Measurements from ENCODE around the gene PEX11G. TPM values are rescaled to one million over a fixed set of nuclear protein-coding genes. Genes with fewer than 3 reads are reported as not detected.
"Not testable (repeated sequence)": the region's sequence is repeated elsewhere in the genome, so short reads cannot be mapped to it uniquely, and the experiment has no call there.

Gene PEX11G
- total RNA-seq, 2 donors from 2014 or later, result 3.9 to 7.6 TPM

- peaks cover 0 to 2% of the 10 kb centered on the region in 2 donors for H3K36me3 ChIP-seq (replicated peaks in 1 of 2; ENCODE audit: insufficient read depth in 1 of 2, low read depth in 2 of 2)
- H3K27ac ChIP-seq, result no peak overlapping the region
- TF ChIP-seq POLR2A (IDR thresholded peaks at IDR 0.05), result no peak
- no peaks in the 10 kb centered on the region for H3K27me3 ChIP-seq
- H3K9me3 ChIP-seq, result no peaks in the 10 kb centered on the region
- H3K4me3 ChIP-seq, result no peak overlapping the region
- 92 to 93% methylated on average over 3 of the region's 3 CpGs for WGBS, 2 donors
- intact Hi-C loops (cut with DNase I), result no loop called here
- DNase-seq (no peak), ATAC-seq (no peak)
- H3K4me1 ChIP-seq, result no peaks in the 10 kb centered on the region
Observed at GRCh38 chr19:7435586-7435985, 53.2 kb downstream of the PEX11G start.

DNA sequence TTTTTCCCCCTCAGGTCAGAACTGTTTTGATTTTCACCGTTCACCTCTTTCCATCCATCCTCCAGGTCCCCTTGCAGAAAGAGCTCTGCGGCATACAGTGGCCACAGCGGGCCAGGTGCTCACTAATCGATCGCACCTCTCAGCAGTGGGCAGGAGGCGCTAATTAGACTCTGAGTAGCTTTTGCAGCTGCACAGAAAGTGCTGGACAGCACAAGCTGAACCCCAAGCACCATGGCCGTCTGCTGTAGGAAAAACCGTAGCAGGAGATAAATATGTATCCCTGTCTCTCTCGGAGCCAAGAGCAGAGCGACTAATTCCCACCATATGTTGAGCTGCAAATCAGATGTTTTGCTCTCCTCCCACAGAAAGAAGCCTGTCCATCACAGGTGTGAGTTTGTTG is 54.4 kb downstream of the PEX11G start:
- ATAC-seq (no peak), DNase-seq (no peak)
- H3K4me1 ChIP-seq, result no peaks in the 10 kb centered on the region
- no peaks in the 10 kb centered on the region for H3K9me3 ChIP-seq
- no peaks in the 10 kb centered on the region for H3K27me3 ChIP-seq
- WGBS, 2 donors, result 81 to 96% methylated on average over 10 of the region's 10 CpGs
- no peak for TF ChIP-seq POLR2A (IDR thresholded peaks at IDR 0.05)
- TF ChIP-seq, protein P1, sequence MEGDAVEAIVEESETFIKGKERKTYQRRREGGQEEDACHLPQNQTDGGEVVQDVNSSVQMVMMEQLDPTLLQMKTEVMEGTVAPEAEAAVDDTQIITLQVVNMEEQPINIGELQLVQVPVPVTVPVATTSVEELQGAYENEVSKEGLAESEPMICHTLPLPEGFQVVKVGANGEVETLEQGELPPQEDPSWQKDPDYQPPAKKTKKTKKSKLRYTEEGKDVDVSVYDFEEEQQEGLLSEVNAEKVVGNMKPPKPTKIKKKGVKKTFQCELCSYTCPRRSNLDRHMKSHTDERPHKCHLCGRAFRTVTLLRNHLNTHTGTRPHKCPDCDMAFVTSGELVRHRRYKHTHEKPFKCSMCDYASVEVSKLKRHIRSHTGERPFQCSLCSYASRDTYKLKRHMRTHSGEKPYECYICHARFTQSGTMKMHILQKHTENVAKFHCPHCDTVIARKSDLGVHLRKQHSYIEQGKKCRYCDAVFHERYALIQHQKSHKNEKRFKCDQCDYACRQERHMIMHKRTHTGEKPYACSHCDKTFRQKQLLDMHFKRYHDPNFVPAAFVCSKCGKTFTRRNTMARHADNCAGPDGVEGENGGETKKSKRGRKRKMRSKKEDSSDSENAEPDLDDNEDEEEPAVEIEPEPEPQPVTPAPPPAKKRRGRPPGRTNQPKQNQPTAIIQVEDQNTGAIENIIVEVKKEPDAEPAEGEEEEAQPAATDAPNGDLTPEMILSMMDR (IDR thresholded peaks at IDR 0.05), result no peak
- H3K4me3 ChIP-seq, result no peak overlapping the region
- intact Hi-C loops (cut with DNase I), result no loop called here
- no peaks in the 10 kb centered on the region for H3K36me3 ChIP-seq (replicated peaks in 1 of 2; ENCODE audit: insufficient read depth in 1 of 2, low read depth in 2 of 2)
- no peak overlapping the region for H3K27ac ChIP-seq

DNA sequence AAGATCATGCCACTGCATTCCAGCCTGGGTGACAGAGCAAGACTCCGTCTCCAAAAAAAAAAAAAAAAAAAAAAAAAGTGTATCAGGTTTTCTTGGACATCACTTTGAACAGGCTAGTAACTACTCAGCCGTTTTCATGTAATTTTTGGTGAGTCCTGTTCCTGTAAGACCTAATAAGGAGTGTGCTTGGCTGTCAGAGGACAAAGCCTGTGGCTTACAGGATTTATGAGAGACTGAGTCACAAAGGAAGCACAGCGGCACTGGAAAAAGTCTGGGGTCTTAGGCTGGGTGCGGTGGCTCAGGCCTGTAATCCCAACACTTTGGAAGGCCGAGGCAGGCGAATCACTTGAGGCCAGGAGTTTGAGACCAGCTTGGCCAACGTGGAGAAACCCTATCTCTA is 55.4 kb downstream of the PEX11G start:
- H3K27me3 ChIP-seq; H3K9me3 ChIP-seq; H3K36me3 ChIP-seq (replicated peaks in 1 of 2; ENCODE audit: insufficient read depth in 1 of 2, low read depth in 2 of 2); H3K4me3 ChIP-seq; H3K4me1 ChIP-seq; H3K27ac ChIP-seq; DNase-seq; intact Hi-C loops (cut with DNase I); ATAC-seq: not testable (repeated sequence)
- 87 to 89% methylated on average over 5 to 6 of the region's 7 CpGs for WGBS, 2 donors

- intact Hi-C loops (cut with DNase I), result no loop called here
- H3K36me3 ChIP-seq (replicated peaks in 1 of 2; ENCODE audit: insufficient read depth in 1 of 2, low read depth in 2 of 2), result no peaks in the 10 kb centered on the region
- ATAC-seq (no peak), DNase-seq (no peak)
- H3K4me1 ChIP-seq, result peaks cover 25% of the 10 kb centered on the region
- WGBS, 2 donors, result 75 to 84% methylated on average over 8 of the region's 8 CpGs
- no peak overlapping the region for H3K27ac ChIP-seq
- no peak overlapping the region for H3K4me3 ChIP-seq
- no peak for TF ChIP-seq POLR2A (IDR thresholded peaks at IDR 0.05)
- TF ChIP-seq, protein P1 (IDR thresholded peaks at IDR 0.05), result no peak
- no peaks in the 10 kb centered on the region for H3K9me3 ChIP-seq
- H3K27me3 ChIP-seq, result no peaks in the 10 kb centered on the region
Observed at GRCh38 chr19:7429638-7430282, 59.1 kb downstream of the PEX11G start.

GRCh38 chr19:7428651-7429113 is 60.2 kb downstream of the PEX11G start:
- Histone ChIP-seq H3K27me3 (no peaks in the 10 kb centered on the region), H3K36me3 (replicated peaks in 1 of 2; ENCODE audit: insufficient read depth in 1 of 2, low read depth in 2 of 2) (no peaks in the 10 kb centered on the region), H3K4me1 (peaks cover 34% of the 10 kb centered on the region), H3K27ac (no peak overlapping the region), H3K9me3 (no peaks in the 10 kb centered on the region), H3K4me3 (no peak overlapping the region)
- ATAC-seq (no peak), DNase-seq (no peak)
- TF ChIP-seq, protein P1 (IDR thresholded peaks at IDR 0.05), result no peak
- no peak for TF ChIP-seq POLR2A (IDR thresholded peaks at IDR 0.05)
- intact Hi-C loops (cut with DNase I), result no loop called here
- 92 to 93% methylated on average over 11 to 14 of the region's 20 CpGs for WGBS, 2 donors

DNA sequence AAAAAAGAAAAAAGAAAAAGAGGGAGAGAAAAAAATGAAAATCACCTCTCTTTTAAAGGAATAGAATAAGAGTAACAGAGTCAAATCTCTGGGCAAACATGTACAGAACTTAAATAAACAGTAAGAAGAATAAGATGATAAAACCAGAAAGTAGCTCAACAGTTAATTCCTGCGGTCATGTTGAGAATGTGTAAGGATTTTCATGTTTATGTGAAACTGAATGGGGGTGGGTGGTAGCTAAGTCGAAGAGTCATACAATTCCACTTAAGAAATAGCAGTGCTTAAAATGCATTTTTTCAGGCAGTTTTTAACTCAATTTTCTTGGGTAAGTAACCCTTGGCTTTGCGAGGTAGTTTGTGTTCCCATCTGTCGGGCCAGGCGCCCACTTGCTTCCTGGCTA is 60.9 kb downstream of the PEX11G start:
- H3K27me3 ChIP-seq, result no peaks in the 10 kb centered on the region
- no peaks in the 10 kb centered on the region for H3K9me3 ChIP-seq
- intact Hi-C loops (cut with DNase I), result no loop called here
- DNase-seq (no peak), ATAC-seq (no peak)
- H3K4me1 ChIP-seq, result peaks cover 34% of the 10 kb centered on the region
- 83% methylated on average over 5 of the region's 5 CpGs for WGBS, 2 donors
- TF ChIP-seq, protein P1 (IDR thresholded peaks at IDR 0.05), result no peak
- TF ChIP-seq POLR2A (IDR thresholded peaks at IDR 0.05), result no peak
- H3K27ac ChIP-seq, result no peak overlapping the region
- H3K36me3 ChIP-seq (replicated peaks in 1 of 2; ENCODE audit: insufficient read depth in 1 of 2, low read depth in 2 of 2), result no peaks in the 10 kb centered on the region
- H3K4me3 ChIP-seq, result no peak overlapping the region

Data from body of pancreas (tissue), 4 donors.